ENCODE results near the gene PTPRCAP.
A peak's percentile ranks its signal among the peaks of the same experiment; 100 is the strongest.
"Not testable (repeated sequence)": the region's sequence is repeated elsewhere in the genome, so short reads cannot be mapped to it uniquely, and the experiment has no call there.

PTPRCAP gene

GRCh38 chr11:67437082-67437808 lies at the start of gene PTPRCAP:
TSS of gene PTPRCAP (minus strand) at chr11:67437682. CDS start at chr11:67437619, 63 bp downstream.
- no peak for DNase-seq (ENCODE audit: low spot score)

GRCh38 chr11:67486481-67487195 lies 49.2 kb upstream of the PTPRCAP start:
- DNase-seq (ENCODE audit: low spot score) = no peak

GRCh38 chr11:67485873-67486361 lies 48.4 kb upstream of the PTPRCAP start:
- DNase-seq (ENCODE audit: low spot score) = not testable (repeated sequence)

GRCh38 chr11:67484847-67485311 lies 47.4 kb upstream of the PTPRCAP start:
- no peak for DNase-seq (ENCODE audit: low spot score)

GRCh38 chr11:67483831-67484665 lies 46.6 kb upstream of the PTPRCAP start:
- DNase-seq (ENCODE audit: low spot score) = no peak

GRCh38 chr11:67482827-67483798 lies 45.6 kb upstream of the PTPRCAP start, which contains the start of gene AIP:
TSS of gene AIP (plus strand) at chr11:67483026. CDS start at chr11:67483159, 133 bp downstream.
- DNase-seq (ENCODE audit: low spot score) = peak; percentile 98

GRCh38 chr11:67482275-67482826 lies 44.9 kb upstream of the PTPRCAP start:
- DNase-seq (ENCODE audit: low spot score) = no peak

- DNase-seq (ENCODE audit: low spot score) = not testable (repeated sequence)
Observed at GRCh38 chr11:67477344-67478050, 40.0 kb upstream of the PTPRCAP start.

- DNase-seq (ENCODE audit: low spot score) = not testable (repeated sequence)
Observed at GRCh38 chr11:67476692-67477091, 39.2 kb upstream of the PTPRCAP start.

GRCh38 chr11:67472882-67473281 lies 35.4 kb upstream of the PTPRCAP start:
- DNase-seq (ENCODE audit: low spot score) = no peak

GRCh38 chr11:67470337-67471002 lies 33.0 kb upstream of the PTPRCAP start:
- no peak for DNase-seq (ENCODE audit: low spot score)

GRCh38 chr11:67469508-67469811 lies 32.0 kb upstream of the PTPRCAP start:
- no peak for DNase-seq (ENCODE audit: low spot score)

GRCh38 chr11:67468759-67469507 lies 31.5 kb upstream of the PTPRCAP start, which contains the start of gene TMEM134:
TSS of gene TMEM134 (minus strand) at chr11:67469251. CDS start at chr11:67469192, 59 bp downstream.
- DNase-seq (ENCODE audit: low spot score) = peak; percentile 98

- no peak for DNase-seq (ENCODE audit: low spot score)
Observed at GRCh38 chr11:67468456-67468758, 30.9 kb upstream of the PTPRCAP start.

- DNase-seq (ENCODE audit: low spot score) = no peak
Observed at GRCh38 chr11:67468056-67468455, 30.6 kb upstream of the PTPRCAP start.

- no peak for DNase-seq (ENCODE audit: low spot score)
Observed at GRCh38 chr11:67466962-67467771, 29.7 kb upstream of the PTPRCAP start.

GRCh38 chr11:67466367-67466766 lies 28.9 kb upstream of the PTPRCAP start:
- no peak for DNase-seq (ENCODE audit: low spot score)

- DNase-seq (ENCODE audit: low spot score) = not testable (repeated sequence)
Observed at GRCh38 chr11:67465530-67465929, 28.0 kb upstream of the PTPRCAP start.

Data from AG20443 (cell line).